Astrocyte (in vitro differentiated cells and primary cell): Measurements from ENCODE around the gene SUPT6H.

Experiments
- EZH2 ChIP-seq: IDR thresholded peaks from 2 replicates; pipeline ENCODE4 v1.6.1; 2012; ENCODE audit warnings: mild to moderate bottlenecking, low read length, inconsistent platforms; ENCODE audit not compliant: insufficient read depth
- TF ChIP-seq, protein P1 (sequence below): IDR thresholded peaks from 2 replicates; pipeline ENCODE4 v1.5.1; 2011; ENCODE audit warnings: low read depth, mild to moderate bottlenecking, inconsistent platforms, low read length, moderate library complexity; ENCODE audit not compliant: insufficient read depth

GRCh38 chr17:28747801-28748750 lies 86.1 kb downstream of the SUPT6H start:
- TF ChIP-seq, protein P1, sequence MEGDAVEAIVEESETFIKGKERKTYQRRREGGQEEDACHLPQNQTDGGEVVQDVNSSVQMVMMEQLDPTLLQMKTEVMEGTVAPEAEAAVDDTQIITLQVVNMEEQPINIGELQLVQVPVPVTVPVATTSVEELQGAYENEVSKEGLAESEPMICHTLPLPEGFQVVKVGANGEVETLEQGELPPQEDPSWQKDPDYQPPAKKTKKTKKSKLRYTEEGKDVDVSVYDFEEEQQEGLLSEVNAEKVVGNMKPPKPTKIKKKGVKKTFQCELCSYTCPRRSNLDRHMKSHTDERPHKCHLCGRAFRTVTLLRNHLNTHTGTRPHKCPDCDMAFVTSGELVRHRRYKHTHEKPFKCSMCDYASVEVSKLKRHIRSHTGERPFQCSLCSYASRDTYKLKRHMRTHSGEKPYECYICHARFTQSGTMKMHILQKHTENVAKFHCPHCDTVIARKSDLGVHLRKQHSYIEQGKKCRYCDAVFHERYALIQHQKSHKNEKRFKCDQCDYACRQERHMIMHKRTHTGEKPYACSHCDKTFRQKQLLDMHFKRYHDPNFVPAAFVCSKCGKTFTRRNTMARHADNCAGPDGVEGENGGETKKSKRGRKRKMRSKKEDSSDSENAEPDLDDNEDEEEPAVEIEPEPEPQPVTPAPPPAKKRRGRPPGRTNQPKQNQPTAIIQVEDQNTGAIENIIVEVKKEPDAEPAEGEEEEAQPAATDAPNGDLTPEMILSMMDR = no peak
- TF ChIP-seq EZH2 = no peak
